ENCODE data around the gene ZNF521. TPM values are rescaled to one million over a fixed set of nuclear protein-coding genes. Genes with fewer than 3 reads are reported as not detected.

ZNF521 gene
- total RNA-seq, 2 donors from 2014 or later = 21.4 to 26.9 TPM

DNA sequence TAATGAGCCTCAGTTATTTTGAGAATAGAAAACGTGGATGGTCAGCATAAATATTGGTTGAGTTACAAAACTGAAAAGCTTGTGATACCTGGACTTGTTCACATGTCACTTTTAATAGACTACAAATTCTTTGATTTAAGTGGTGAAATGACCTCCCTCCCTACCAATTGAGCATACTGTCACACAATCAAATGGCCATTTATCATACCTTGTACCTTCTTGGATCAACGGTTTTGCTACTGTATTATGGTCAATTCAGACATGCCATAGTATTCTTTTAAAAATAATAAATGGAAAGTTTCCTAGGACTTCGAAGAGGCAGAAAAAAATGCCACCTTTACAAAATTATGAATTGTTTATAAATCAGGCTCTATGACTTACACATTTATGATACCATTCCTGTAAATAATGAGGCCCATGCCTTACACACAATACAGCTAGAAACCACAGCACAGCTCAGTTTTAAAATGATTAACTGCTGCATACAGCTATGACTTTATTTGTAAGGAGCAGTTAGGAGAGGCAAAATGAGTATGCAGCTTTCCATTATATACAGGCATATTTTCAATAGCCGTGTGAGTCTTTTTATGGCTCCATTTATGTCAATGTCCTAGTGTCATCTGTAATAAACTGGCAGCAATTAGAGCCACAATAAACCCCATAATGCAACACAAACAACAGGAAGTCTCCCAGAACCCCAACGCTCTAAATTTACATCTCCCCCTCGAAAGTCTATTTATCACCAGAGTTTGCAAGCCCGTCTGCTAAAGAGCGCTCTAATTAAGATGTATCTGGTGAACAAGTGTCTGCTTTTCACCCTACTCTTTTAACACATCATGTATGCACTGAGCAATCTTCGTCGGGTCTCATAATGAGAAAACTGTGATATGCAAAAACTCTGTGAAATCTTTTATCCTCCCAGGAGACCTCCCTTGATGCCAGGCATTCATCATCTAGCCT lies 176.1 kb downstream of the ZNF521 start:
- Histone ChIP-seq H3K36me3 (ENCODE audit: control insufficient read depth, insufficient read depth, low read length) (no peaks in the 10 kb centered on the region), H3K27me3 (ENCODE audit: control insufficient read depth, insufficient read depth, low read length, poor library complexity, severe bottlenecking) (peaks cover 14% of the 10 kb centered on the region), H3K9me3 (ENCODE audit: control insufficient read depth, low read length) (no peaks in the 10 kb centered on the region), H3K4me1 (ENCODE audit: control insufficient read depth, insufficient read depth, low read length) (peaks cover under 1% of the 10 kb centered on the region), H3K27ac (ENCODE audit: low read depth, low read length) (no peak overlapping the region), H3K9ac (ENCODE audit: extremely low read depth, low read length, poor library complexity, severe bottlenecking) (no peak overlapping the region), H3K4me3 (ENCODE audit: low read length) (no peak overlapping the region)
- 83 to 91% methylated on average over 6 to 10 of the region's 10 CpGs for WGBS, 2 experiments (ENCODE audit: insufficient coverage in 1 of 2, insufficient read length in 1 of 2)
- no peak for TF ChIP-seq CTCF (conservative IDR thresholded peaks at IDR 0.05)
- no peaks in the 10 kb centered on the region for H3K36me3 Mint-ChIP-seq (ENCODE audit: low read depth)
- H3K4me3 Mint-ChIP-seq = no peak overlapping the region
- H3K27ac Mint-ChIP-seq = no peak overlapping the region
- H3K27me3 Mint-ChIP-seq (ENCODE audit: insufficient read depth) = peaks cover 7% of the 10 kb centered on the region
- H3K9me3 Mint-ChIP-seq = no peaks in the 10 kb centered on the region
- DNase-seq = no peak
- peaks cover 10% of the 10 kb centered on the region for H3K4me1 Mint-ChIP-seq

DNA sequence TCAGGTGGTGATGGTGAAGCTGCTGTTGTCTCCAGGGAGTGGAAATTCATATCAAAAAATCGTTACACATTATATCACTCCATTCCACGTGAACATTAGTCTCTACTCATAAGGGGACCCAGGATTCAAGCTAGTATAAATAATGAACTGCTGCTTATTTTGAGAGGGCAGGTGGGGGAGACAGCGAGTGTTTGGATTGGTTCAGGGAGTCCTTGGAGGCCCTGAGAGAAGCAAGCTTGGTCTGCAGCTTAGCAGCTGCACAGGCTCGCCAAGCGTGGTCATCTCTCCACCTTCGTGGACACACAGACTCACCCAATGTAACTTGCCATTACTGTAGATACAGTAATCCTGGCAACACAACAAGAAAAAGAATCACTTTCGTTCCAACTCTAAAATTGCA lies 177.6 kb downstream of the ZNF521 start:
- H3K27ac Mint-ChIP-seq = no peak overlapping the region
- Histone ChIP-seq H3K36me3 (ENCODE audit: control insufficient read depth, insufficient read depth, low read length) (no peaks in the 10 kb centered on the region), H3K4me3 (ENCODE audit: low read length) (no peak overlapping the region)

DNA sequence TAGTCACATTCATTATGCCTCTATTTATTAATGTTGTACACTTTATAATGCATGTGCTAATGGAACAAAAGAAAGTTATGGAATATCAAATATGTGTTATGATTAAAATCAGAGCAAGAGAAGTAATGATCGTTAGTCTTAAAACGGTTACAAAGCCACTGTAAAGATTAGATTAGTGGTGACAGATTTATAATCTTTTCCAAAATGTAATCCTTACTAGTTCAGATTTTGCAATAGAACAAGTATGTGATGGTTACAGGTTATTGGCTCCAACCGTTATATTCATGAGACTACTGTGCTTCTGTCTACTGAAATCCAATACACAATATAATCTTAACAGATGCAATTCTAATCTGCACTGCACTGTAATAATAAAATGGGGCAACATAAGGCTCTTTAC lies 180.6 kb downstream of the ZNF521 start:
- Mint-ChIP-seq H3K9me3 (no peaks in the 10 kb centered on the region), H3K36me3 (ENCODE audit: low read depth) (no peaks in the 10 kb centered on the region), H3K4me1 (peaks cover 8% of the 10 kb centered on the region), H3K27ac (no peak overlapping the region), H3K4me3 (no peak overlapping the region), H3K27me3 (ENCODE audit: insufficient read depth) (no peaks in the 10 kb centered on the region)
- DNase-seq = no peak
- Histone ChIP-seq H3K36me3 (ENCODE audit: control insufficient read depth, insufficient read depth, low read length) (peaks cover 5% of the 10 kb centered on the region), H3K9ac (ENCODE audit: extremely low read depth, low read length, poor library complexity, severe bottlenecking) (no peak overlapping the region), H3K4me1 (ENCODE audit: control insufficient read depth, insufficient read depth, low read length) (peaks cover 4% of the 10 kb centered on the region), H3K27me3 (ENCODE audit: control insufficient read depth, insufficient read depth, low read length, poor library complexity, severe bottlenecking) (no peaks in the 10 kb centered on the region), H3K9me3 (ENCODE audit: control insufficient read depth, low read length) (no peaks in the 10 kb centered on the region), H3K27ac (ENCODE audit: low read depth, low read length) (no peak overlapping the region), H3K4me3 (ENCODE audit: low read length) (no peak overlapping the region)
- no peak for TF ChIP-seq CTCF (conservative IDR thresholded peaks at IDR 0.05)
- 91 to 100% methylated on average over 2 to 3 of the region's 3 CpGs for WGBS, 2 experiments (ENCODE audit: insufficient coverage in 1 of 2, insufficient read length in 1 of 2)

More for the DNA sequence above, 177.6 kb downstream of the ZNF521 start:
- Mint-ChIP-seq H3K9me3 (no peaks in the 10 kb centered on the region), H3K27me3 (ENCODE audit: insufficient read depth) (peaks cover 6% of the 10 kb centered on the region), H3K4me1 (peaks cover 8% of the 10 kb centered on the region), H3K36me3 (ENCODE audit: low read depth) (no peaks in the 10 kb centered on the region), H3K4me3 (no peak overlapping the region)
- 91% methylated on average over 7 of the region's 7 CpGs; no CpG with 5 or more reads in 1 of the 2 experiments for WGBS, 2 experiments (ENCODE audit: insufficient coverage in 1 of 2, insufficient read length in 1 of 2)
- no peak overlapping the region for H3K9ac ChIP-seq (ENCODE audit: extremely low read depth, low read length, poor library complexity, severe bottlenecking)
- peaks cover 7% of the 10 kb centered on the region for H3K27me3 ChIP-seq (ENCODE audit: control insufficient read depth, insufficient read depth, low read length, poor library complexity, severe bottlenecking)
- DNase-seq = no peak
- H3K9me3 ChIP-seq (ENCODE audit: control insufficient read depth, low read length) = no peaks in the 10 kb centered on the region
- no peak for TF ChIP-seq CTCF (conservative IDR thresholded peaks at IDR 0.05)
- H3K4me1 ChIP-seq (ENCODE audit: control insufficient read depth, insufficient read depth, low read length) = peaks cover 4% of the 10 kb centered on the region
- no peak overlapping the region for H3K27ac ChIP-seq (ENCODE audit: low read depth, low read length)
